ENCODE measurements around the gene CALCOCO1.
"Not testable (repeated sequence)": the region's sequence is repeated elsewhere in the genome, so short reads cannot be mapped to it uniquely, and the experiment has no call there.

CALCOCO1 gene

GRCh38 chr12:53727310-53728041, at the start of gene CALCOCO1:
CALCOCO1 (minus strand) TSS chr12:53727452; CDS start chr12:53725242, 2,210 bp downstream.
- peak; percentile 87 to 96 for DNase-seq (ENCODE audit: low read depth in 1 of 2, low spot score in 1 of 2)

- DNase-seq (ENCODE audit: low read depth in 1 of 2, low spot score in 1 of 2), result no peak
Measured at GRCh38 chr12:53776872-53777271, 49.6 kb upstream of the CALCOCO1 start.

GRCh38 chr12:53775478-53776145, 48.4 kb upstream of the CALCOCO1 start:
- DNase-seq (ENCODE audit: low read depth in 1 of 2, low spot score in 1 of 2), result no peak

- no peak for DNase-seq (ENCODE audit: low read depth in 1 of 2, low spot score in 1 of 2)
Measured at GRCh38 chr12:53770281-53770680, 43.0 kb upstream of the CALCOCO1 start.

- no peak for DNase-seq (ENCODE audit: low read depth in 1 of 2, low spot score in 1 of 2)
Measured at GRCh38 chr12:53768976-53769375, 41.7 kb upstream of the CALCOCO1 start.

- no peak for DNase-seq (ENCODE audit: low read depth in 1 of 2, low spot score in 1 of 2)
Measured at GRCh38 chr12:53766881-53767280, 39.6 kb upstream of the CALCOCO1 start.

- no peak for DNase-seq (ENCODE audit: low read depth in 1 of 2, low spot score in 1 of 2)
Measured at GRCh38 chr12:53765891-53766290, 38.6 kb upstream of the CALCOCO1 start.

- no peak for DNase-seq (ENCODE audit: low read depth in 1 of 2, low spot score in 1 of 2)
Measured at GRCh38 chr12:53764615-53765014, 37.4 kb upstream of the CALCOCO1 start.

- not testable (repeated sequence) for DNase-seq (ENCODE audit: low read depth in 1 of 2, low spot score in 1 of 2)
Measured at GRCh38 chr12:53762793-53763192, 35.5 kb upstream of the CALCOCO1 start.

- DNase-seq (ENCODE audit: low read depth in 1 of 2, low spot score in 1 of 2), result no peak
Measured at GRCh38 chr12:53761306-53761705, 34.1 kb upstream of the CALCOCO1 start.

- no peak for DNase-seq (ENCODE audit: low read depth in 1 of 2, low spot score in 1 of 2)
Measured at GRCh38 chr12:53759261-53759660, 32.0 kb upstream of the CALCOCO1 start.

- no peak for DNase-seq (ENCODE audit: low read depth in 1 of 2, low spot score in 1 of 2)
Measured at GRCh38 chr12:53758730-53759103, 31.5 kb upstream of the CALCOCO1 start.

- DNase-seq (ENCODE audit: low read depth in 1 of 2, low spot score in 1 of 2), result no peak
Measured at GRCh38 chr12:53758081-53758729, 31.0 kb upstream of the CALCOCO1 start.

- peak; percentile 67 to 72 for DNase-seq (ENCODE audit: low read depth in 1 of 2, low spot score in 1 of 2)
Measured at GRCh38 chr12:53757101-53757770, 30.0 kb upstream of the CALCOCO1 start.

- no peak for DNase-seq (ENCODE audit: low read depth in 1 of 2, low spot score in 1 of 2)
Measured at GRCh38 chr12:53756300-53757100, 29.2 kb upstream of the CALCOCO1 start.

GRCh38 chr12:53755893-53756292, 28.6 kb upstream of the CALCOCO1 start:
- no peak for DNase-seq (ENCODE audit: low read depth in 1 of 2, low spot score in 1 of 2)

- DNase-seq (ENCODE audit: low read depth in 1 of 2, low spot score in 1 of 2), result no peak
Measured at GRCh38 chr12:53755451-53755891, 28.2 kb upstream of the CALCOCO1 start.

GRCh38 chr12:53754633-53755264, 27.5 kb upstream of the CALCOCO1 start:
- DNase-seq (ENCODE audit: low read depth in 1 of 2, low spot score in 1 of 2), result no peak

GRCh38 chr12:53754188-53754585, 26.9 kb upstream of the CALCOCO1 start:
- no peak for DNase-seq (ENCODE audit: low read depth in 1 of 2, low spot score in 1 of 2)

GRCh38 chr12:53752621-53753020, 25.4 kb upstream of the CALCOCO1 start:
- no peak for DNase-seq (ENCODE audit: low read depth in 1 of 2, low spot score in 1 of 2)

All from activated CD4-positive, alpha-beta T cell treated with anti-CD3 and anti-CD28 coated beads, Interleukin-2, amount 50 U/mL, for 24 hours (primary cell).